ENCODE data around the gene PDE4D.

DNA sequence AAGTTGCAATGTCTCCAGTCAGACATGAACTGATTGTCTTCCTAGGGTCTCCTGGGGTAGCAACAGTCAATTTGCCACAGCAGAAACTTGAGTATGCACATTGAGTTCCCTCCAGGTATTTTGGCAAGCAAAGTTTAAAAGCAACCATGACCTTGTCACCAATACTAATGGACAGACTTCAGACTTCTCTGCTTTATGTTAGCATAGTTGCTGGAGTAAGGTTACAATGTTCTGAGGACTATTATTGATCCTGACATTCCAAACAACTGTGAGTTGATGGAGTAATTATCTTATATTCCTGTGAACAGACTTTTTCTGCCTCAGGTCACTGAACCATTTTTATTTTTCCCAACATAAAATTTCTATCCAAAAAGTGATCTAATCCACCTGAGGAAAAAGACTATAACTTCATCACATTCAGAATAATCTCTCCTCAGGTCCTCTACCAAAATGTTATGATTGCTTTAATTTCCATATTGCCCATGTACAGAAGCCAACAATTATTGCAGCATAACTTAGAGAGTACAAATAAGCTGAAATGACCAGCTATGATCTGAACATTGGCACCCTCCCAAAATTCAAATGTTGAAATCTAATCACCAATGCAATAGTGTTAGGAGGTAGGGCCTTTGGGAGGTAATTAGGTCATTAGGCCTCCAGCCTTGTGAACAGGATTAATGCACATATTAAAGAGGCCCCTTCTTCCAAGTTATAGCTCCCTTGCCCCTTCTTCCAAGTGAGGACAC, 228.3 kb downstream of the PDE4D start:
- TF ChIP-seq, protein P1, sequence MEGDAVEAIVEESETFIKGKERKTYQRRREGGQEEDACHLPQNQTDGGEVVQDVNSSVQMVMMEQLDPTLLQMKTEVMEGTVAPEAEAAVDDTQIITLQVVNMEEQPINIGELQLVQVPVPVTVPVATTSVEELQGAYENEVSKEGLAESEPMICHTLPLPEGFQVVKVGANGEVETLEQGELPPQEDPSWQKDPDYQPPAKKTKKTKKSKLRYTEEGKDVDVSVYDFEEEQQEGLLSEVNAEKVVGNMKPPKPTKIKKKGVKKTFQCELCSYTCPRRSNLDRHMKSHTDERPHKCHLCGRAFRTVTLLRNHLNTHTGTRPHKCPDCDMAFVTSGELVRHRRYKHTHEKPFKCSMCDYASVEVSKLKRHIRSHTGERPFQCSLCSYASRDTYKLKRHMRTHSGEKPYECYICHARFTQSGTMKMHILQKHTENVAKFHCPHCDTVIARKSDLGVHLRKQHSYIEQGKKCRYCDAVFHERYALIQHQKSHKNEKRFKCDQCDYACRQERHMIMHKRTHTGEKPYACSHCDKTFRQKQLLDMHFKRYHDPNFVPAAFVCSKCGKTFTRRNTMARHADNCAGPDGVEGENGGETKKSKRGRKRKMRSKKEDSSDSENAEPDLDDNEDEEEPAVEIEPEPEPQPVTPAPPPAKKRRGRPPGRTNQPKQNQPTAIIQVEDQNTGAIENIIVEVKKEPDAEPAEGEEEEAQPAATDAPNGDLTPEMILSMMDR (IDR thresholded peaks at IDR 0.05) = no peak
- TF ChIP-seq EP300 (IDR thresholded peaks at IDR 0.05) (no peak), POLR2A (IDR thresholded peaks at IDR 0.05) (no peak)

Measured in tibial nerve (tissue), 4 donors.